NCI-H1048 (cell line): ENCODE data around the gene TNS3.

Experiments used
- DNase-seq: peaks from one replicate; lab custom pipeline; 2025; lab: John Stamatoyannopoulos, UW

The TNS3 gene

DNA sequence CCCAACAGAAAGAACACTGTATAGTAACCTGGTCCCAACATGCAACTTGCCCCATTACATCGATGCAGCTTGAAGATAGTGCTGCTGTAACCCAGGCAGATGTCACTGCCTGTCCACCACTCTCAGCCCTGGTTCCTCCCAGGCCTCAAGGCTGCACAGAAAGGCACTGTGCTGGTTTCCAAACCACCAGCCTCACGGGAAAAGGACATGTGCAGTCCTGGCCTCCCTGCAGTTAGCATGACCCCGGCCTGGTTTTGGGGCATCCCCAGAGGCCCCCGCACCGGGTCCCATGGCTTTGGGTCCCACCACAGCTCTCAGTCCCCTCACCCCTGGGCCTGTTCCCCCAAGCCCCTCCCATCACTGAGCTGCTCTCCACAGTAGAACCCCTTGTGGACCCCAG lies 214.5 kb downstream of the TNS3 start:
- no peak for DNase-seq

DNA sequence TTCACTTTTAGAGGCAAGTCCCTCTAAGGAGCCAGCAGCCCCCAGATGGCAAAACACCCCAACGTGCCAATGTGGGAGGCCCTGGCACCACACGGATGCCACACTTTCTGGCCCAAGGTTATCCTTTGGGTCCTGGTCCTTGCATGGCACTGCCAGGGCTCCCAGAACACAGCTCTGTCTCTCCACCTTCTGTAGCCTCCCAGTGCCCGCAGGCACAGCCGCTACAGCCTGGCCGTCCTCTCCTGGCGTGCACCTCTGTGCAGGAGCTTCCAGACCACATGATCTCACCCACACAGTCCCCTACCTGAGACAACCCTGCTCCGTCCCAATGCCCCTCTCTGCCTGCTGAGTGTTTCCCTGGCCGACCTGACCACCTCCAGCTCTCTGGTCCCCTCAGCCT lies 215.0 kb downstream of the TNS3 start:
- DNase-seq: no peak

DNA sequence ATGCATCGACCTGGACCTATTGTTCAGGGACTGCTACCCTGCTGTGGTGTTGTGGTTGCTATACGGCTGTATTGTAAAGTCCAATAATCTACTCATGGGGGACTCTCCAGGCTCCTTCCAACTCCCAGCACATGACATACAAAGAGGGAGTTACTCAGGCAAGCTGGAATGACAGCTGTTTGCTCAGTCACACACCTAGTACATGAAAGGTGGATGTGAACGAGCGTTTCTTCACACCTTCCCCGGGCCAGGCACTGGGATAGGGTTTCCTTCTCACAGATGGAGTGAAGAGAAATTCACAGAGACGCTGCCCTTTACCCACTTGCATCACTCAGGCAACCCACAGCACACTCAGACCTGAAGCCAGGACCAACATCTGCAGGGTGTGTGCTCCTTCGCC lies 215.7 kb downstream of the TNS3 start:
- no peak for DNase-seq

DNA sequence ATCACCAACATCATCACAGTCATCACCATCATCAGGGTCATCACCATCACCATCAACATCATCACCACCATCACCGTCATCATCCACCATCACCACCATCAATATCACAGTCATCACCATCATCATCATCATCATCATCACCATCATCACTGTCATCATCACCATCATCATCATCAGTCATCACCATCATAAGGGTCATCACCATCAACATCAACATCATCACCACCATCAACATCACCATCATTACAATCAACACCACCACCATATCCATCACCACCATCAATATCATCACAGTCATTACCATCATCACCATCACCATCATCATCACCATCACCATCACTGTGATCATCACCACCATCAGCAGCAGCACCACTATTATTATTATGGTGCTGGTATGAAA lies 218.9 kb downstream of the TNS3 start:
- no peak for DNase-seq

DNA sequence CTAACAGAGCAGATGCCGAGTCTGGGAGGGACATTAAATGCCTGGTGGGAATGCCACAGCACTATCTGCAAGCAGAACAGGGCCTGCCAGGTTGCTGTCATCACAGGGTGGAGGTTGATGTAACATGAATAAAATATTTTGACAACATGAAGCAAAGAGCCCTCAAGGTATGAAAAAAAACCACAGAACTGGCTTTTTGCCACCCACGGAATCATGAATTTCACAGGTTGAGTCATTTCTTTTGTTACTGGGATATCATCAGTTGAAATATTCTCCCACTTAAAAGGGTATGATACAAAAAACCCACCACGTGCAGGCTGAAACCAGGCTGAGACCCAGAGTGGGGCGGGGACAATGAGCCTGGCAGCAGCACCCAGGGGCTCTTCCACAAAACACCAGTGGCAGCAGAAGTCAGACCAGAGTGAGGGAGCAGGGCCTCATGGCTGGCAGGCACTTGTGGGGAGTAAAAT lies 220.1 kb downstream of the TNS3 start:
- DNase-seq: no peak

DNA sequence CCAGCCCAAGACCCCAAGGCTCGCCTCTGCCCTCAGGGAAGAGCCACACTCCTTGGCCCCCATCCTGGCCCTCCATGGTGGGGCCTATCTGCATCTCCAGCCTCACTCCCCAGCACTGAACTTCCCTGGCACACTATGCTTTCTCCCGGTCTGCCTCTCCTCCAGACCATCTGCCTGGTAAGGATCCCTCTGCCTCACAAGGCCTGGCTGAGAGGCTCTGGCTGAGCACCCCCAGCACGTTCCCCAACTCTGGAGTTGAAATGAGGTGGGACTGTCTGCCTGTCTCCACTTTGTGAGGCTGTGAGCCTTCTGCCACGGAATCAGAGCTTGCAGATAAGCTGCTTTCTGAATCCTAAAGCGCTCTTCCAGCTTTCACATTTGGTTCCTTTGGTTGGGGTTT lies 220.7 kb downstream of the TNS3 start:
- no peak for DNase-seq

DNA sequence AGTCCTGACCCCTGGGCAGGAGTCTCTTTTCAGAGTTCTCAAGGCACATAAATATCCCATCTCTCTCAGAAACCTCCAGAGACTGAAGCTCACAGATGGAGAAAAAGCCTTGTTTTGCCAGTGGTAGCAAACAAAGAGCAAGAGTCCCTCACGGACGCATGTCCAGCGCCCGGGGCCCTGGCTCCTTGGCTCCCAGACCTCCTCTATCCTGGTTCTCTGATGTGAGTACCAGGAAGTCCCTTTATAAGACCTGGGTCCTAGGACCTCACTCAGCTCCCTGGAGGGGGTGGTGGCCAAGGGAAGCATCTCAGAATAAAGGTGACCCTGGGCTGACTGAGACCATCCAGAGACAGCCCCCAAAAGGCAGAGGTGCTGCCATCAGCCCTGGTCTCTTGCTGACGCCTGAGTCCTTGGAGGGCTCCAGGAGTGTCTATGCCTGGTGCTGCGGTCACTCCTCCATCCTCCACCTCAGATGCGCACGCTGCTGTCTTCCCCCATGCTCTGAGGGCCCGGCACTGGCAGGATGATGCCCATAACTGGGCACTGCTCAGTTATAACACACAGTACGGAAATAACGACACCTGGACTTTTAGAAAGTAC lies 221.5 kb downstream of the TNS3 start:
- DNase-seq: no peak

DNA sequence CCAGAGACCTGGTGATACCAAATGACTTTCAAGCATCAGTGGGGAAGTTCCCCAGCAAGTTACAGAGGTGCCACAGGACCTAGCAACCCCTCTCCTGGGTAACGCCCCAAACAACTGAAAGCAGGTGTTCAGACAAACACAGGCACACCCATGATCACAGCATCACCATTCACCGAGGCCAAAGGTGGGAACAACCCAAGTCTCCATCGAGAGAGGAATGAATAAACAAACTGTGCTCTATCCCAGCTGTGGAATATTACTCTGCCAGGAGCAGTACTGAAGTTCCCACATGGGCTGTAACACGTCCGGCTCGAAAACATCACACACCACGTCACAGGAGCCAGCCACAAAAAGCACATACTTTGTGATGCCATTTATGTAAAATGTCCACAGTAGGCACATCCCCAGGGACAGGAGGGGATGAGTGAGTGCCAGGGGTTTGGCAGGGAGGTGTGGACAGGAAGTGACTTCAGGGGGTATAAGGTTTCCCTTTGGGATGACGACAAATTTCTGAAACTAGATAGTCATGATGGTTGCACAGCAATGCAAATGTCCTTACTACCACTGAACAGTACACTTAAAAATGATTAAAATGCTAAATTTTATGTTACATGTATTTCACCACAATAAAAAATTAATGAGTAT lies 222.8 kb downstream of the TNS3 start:
- DNase-seq: no peak

DNA sequence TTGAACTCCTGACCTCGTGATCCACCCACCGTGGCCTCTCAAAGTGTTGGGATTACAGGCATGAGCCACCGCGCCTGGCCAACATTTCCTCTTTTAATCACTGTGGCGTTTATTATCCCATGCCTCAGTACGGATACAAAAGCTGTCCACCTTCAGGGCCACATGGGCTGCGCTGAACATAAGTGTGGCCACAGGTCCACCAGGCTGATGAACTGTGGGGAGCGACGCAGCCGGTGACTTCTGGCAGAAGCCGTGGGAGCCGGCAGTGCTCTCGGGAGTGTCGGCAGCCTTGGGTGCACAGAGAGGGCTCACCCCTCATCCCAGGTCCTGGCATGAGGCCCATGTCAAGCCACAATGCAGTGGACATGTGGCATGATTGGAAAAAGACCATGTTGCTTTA lies 223.6 kb downstream of the TNS3 start:
- no peak for DNase-seq

DNA sequence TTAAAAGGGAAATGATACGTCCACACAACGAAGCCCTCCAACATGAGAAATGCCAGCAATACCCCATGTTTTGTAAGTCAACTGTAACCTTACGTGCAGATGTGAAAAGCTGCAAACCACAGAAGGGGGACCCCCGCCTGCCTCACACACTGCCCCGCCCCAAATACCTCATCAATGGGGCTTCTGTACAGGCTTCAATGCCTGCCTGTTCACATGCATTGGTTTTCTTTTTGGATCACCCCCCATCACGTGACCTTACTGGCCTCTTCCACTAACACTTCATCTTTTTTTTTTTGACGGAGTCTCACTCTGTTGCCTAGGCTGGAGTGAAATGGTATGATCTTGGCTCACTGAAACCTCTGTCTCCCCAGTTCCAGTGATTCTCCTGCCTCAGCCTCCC lies 224.0 kb downstream of the TNS3 start:
- DNase-seq: no peak

DNA sequence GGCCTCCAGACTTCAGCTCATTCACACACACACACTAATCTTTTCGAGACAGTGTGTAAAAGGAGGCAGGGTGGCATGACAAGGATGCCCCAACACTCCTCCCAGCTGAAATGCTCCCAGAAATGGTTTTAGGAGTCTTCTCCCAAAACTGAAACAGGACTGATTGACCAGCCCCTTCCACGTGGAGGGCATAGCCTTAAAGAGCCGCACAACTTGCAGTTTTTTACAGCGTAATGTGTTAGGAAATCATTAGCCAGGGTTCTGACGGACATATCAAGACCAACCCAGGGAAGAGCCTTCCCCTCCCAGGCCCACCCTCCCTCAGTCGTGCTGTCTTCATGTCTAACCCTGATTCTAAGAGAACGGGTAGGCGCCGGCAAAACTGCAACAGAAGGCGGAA lies 224.6 kb downstream of the TNS3 start:
- no peak for DNase-seq

DNA sequence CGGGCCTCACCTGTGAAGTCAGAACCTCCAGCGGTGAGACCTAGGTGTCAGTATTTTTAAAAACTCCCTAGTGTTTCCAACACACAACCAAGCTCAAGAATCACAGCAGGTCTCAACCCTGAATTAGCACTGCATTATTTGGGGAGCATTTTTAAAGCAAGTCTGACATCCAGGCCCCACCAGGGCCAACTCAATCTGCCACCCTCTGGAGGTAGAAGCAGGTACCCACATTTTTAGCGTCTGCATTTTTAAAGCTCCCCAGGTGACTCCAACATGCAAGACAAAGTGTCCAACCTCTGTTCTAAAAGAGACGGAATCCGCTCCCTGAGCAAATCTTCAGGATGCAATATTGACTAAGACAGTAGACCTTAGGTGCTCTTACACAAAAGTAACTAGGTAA lies 225.7 kb downstream of the TNS3 start:
- DNase-seq: no peak

DNA sequence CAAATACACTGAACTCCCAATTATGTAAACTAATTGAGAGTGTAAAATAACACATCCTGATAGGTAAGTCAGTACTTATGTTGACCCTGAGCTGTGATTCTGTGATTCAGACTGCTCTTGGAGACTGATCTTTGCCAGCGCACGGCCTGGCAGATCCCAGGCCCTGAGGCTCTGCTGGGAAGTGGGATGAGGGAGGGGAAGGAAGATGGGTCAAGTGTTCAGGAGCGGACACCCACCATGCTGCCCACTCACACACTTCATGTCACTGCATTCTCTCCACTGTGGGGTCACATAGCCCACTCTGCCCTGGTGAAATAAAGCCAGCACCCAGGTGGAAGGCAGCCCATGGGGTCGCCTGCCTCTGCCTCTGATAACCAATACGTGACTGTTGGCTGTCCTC lies 226.2 kb downstream of the TNS3 start:
- DNase-seq: no peak

DNA sequence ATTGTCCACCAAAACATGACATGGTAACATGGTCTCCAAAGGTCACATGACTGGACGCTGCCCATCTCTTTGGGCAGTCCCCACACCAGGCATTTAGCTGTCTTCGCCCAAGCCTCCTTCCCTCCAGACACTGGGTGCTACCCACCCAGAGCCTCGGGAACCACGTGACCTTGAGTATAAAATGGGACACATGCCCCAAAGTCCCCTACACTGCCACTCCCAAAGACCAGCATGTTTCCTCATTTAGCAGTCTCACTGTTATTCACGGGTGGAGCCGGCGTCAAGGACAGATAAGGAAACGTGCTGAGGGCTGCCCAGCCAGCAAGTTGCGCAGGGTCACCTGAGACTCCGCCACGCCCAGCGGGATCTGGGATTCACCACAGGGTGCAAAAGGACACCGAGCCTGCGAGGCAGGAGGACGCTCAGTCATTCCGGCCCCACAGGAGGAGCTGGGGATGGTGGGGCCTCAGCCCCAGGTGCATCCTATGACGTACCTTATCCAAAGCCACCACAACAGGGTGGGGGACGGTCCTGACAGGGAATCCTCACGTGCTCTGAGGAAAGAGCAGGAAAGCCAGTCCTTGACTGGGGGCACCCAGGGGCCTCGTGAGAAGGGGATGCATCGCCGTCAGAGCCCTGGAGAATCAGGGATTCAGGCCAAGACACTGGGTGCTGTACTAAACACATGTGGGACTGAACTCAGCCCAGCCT lies 226.9 kb downstream of the TNS3 start:
- no peak for DNase-seq

DNA sequence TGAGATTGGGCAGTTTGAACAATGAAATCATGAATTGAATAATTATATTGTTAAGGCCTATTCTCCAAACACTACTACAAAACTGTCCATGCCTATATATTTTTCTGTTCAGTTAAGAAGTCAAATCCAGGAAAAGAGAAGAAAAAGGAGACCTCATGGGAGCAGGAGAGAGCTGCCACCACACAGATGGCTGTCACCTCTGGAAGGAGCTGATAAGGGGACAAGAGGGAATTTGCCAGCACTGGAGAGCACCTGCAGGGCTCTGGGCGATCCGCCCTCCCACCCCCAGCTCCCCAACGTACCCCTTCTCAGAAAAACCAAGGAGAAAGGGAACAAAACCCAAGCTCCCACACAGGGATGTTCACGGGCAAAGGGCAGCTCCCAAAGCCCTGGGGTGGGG lies 227.8 kb downstream of the TNS3 start:
- no peak for DNase-seq

DNA sequence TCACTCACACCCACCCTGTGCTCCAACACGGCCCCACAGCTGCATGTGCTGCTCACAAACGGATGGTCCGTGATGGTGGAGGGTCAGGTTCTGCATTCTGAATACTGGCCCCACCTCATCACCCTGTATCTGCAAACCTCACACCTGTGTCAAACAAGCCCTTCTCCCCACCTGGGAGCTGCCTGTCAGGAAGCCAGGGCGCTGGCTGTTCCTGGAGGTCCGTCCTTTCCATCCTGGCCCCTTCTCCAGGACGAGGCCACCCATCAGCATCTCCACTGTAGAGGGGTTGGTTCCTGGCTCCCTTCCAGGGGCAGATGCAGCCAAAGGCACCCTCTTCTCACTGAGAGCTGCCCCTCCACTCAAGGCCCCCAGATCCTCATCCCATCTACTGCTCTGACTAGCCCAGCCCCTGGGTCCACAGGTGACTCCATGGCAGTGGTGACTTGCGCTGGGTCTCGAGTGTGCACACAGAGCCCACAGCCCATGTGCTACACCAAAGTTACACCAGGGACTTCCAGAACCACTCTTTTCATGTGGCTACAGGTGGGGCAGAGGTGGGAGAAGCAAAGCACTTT lies 229.4 kb downstream of the TNS3 start:
- no peak for DNase-seq

DNA sequence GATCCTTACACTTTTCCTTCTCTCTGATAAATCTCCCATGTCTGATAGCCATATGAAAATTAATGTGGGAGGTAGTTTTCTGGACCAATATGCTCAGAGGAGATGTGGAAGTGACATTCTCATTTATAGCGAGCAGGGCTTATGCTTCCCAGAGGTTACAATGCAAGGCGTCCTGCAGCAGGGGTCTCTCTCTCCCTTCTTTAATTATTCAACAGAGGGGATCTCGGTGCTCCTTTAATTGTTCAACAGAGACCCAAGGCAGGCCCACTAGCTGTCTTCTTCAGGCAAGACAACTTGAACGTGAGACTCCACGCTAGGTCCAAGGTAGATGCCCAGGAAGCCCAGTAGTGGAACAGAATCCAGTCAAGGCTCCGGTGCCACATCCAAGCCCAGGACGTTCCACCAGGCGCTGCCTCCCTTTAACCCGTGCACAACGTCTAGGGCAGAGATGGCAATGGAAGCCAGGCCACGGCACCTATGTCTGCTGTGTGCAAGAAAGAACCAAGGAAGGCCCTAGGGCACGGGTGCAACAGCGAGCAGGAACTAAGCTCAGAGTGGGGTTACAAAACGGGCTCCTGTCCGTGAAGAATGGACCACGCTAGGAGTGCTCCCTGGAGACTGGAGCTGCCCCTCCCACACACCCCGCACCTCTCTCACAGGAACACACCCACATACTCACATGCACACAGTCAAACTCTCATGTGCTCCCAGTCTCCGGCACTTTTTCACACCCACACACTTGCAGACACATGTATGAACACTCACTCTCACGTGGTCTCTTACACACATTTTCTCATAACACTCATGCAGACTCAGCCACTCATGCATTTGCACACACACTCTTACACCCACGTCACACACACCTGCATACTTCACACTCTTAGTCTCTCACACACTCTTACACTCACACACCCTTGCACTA lies 230.4 kb downstream of the TNS3 start:
- DNase-seq: no peak

DNA sequence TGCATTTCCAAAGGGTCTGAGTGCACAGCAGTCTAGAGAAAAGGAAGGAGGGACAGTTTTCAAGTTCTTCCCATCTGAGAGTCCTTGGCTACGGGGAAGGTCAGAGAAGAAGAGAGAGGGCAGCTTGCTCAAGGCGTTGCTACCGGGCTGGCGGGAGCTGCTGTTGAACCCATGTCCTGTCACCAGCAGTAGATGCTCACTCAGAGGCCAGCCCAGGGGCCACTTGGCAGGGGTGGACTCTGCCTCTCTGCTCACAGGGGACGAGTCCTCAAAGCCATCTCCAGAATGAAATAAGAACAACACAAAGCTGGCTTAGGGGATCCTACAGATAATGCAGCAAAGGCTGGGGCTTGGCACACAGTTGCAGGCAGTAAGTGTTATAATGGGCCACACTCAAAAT lies 231.5 kb downstream of the TNS3 start:
- DNase-seq: no peak

DNA sequence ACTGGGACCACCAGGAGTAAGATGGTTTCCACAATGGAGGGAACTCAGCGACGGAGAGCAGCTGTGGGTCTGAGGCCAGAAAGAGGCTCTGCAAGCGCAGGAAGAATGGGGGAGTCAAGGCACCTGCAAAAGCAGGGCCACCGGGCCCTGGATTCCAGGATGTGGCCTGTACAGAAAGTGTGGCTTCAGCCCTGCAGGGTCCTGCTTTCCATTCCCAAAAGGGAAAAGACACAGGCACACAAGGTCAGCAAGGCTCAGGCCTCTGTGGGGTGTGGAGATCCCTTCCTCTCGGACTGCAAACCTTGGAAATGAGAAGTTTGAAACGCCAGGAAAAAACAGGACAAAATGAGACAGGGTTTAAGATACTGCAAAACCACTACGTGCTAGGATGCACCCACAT lies 232.5 kb downstream of the TNS3 start:
- no peak for DNase-seq

DNA sequence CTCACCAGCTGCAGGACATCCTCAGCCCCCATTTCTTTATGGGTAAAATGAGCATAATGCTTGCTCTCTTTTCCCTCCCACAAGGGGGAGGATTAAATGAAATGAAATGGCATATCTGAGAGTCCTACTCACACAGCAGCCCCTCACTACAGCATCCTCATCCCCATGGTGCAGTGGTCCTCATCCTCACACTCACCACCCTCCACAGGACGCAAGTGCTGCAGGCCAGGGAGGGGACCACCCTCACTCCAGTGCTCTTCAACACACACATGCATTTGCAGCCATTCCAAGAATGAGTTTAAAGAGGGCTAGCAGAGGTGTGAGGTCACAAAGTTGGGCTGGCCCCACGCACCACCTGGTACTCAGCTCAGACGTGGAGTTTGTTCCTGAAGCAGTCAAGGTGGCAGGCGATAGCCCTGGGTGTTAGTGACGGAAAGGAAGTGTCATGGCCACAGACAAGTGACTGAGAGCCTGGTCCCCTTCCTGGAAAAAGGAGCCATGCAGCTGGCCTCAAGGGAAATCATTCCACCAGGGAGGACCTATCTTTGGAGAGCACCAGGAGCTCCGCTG lies 234.0 kb downstream of the TNS3 start:
- no peak for DNase-seq

DNA sequence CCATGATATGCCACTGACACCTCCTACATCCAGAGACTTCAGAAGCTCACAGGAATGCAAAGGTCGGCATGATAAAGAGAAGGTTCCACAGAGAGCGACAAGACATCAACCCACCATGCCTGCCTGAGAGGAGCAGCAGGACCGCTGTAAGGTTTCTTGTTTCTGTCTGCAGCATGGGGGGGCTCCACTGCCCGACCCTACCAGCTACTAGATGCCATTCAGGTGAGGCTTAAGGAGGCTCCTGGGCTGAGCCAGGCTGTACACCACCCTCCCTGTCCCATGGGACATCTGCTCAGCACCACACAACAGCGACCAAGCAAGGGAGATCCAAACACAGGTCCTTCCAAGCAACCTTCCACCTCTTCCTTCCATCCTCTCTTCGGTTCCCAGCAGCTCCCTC lies 234.6 kb downstream of the TNS3 start:
- no peak for DNase-seq

DNA sequence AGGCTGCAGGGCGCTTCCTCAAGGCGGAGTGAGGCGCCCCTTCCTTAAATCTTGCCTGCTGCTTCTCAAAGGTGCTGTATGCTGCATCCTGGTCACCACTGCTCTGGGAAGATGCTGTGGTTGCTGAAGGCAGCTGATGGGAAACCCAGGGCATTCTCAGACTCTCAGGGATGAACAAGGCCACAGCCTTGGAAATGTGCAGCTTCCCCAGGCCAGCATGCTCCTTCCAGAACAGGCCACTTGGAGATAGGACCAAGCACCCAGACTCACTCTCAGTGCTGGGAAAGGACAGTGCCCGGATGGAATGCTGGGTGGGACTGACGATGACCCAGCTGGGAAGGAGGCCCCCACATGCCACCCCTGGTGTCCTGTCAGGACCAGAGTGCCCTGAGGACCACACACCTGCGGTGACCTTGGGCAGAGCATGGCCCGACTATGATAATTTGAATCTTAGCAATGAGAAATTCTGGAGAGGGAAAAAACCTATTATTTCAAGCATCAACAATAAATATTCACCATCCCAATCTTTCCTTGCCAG lies 235.5 kb downstream of the TNS3 start:
- no peak for DNase-seq
